ACC112 (cell line): ENCODE measurements around the gene TSPY10.
"Not testable (repeated sequence)": the region's sequence is repeated elsewhere in the genome, so short reads cannot be mapped to it uniquely, and the experiment has no call there.

Experiments used
- H2AFZ ChIP-seq: fragments of 200-600 bp; sonication (generic); one replicate; pipeline ENCODE4 v1.6.0; 2017; ENCODE audit warnings: antibody characterized with exemption, low read length; ENCODE audit not compliant: unreplicated experiment
- H3K27ac ChIP-seq: fragments of 200-600 bp; sonication (generic); 2 replicates; pipeline ENCODE4 v1.5.1; 2014; ENCODE audit warnings: low read depth, mild to moderate bottlenecking, antibody characterized with exemption, low read length, moderate library complexity
- H3K27me3 ChIP-seq: fragments of 200-600 bp; sonication (generic); 2 replicates; pipeline ENCODE4 v1.6.1; 2014; ENCODE audit warnings: mild to moderate bottlenecking, antibody characterized with exemption, low read length, moderate library complexity, mixed read lengths; ENCODE audit not compliant: insufficient read depth
- H3K36me3 ChIP-seq: fragments of 200-600 bp; sonication (generic); 2 replicates; pipeline ENCODE4 v1.6.1; 2016; ENCODE audit warnings: mild to moderate bottlenecking, antibody characterized with exemption, low read length, moderate library complexity, mixed read lengths; ENCODE audit not compliant: insufficient read depth
- H3K4me1 ChIP-seq: fragments of 200-600 bp; sonication (generic); one replicate; pipeline ENCODE4 v1.6.1; 2016; ENCODE audit warnings: low read length, mixed read lengths; ENCODE audit not compliant: insufficient read depth, unreplicated experiment, control insufficient read depth
- H3K4me3 ChIP-seq: fragments of 200-600 bp; sonication (generic); 2 replicates; pipeline ENCODE4 v1.5.1; 2014; ENCODE audit warnings: mild to moderate bottlenecking, low read depth, low read length
- H3K79me2 ChIP-seq: fragments of 200-600 bp; sonication (generic); one replicate; pipeline ENCODE4 v1.6.0; 2016; ENCODE audit warnings: low read length; ENCODE audit not compliant: control insufficient read depth, unreplicated experiment, insufficient read depth

Gene TSPY10

GRCh38 chrY:9527580-9527979 lies at the start of gene TSPY10:
TSPY10 (plus strand) TSS chrY:9527880; CDS start chrY:9527926, 46 bp downstream.
- not testable (repeated sequence) for H3K4me1 ChIP-seq, H3K79me2 ChIP-seq, H3K27ac ChIP-seq, H3K36me3 ChIP-seq, H3K27me3 ChIP-seq, H3K4me3 ChIP-seq, H2AFZ ChIP-seq

- H2AFZ ChIP-seq, H3K4me3 ChIP-seq, H3K79me2 ChIP-seq, H3K27ac ChIP-seq, H3K27me3 ChIP-seq, H3K4me1 ChIP-seq, H3K36me3 ChIP-seq: not testable (repeated sequence)
These were observed 40.7 kb upstream of the TSPY10 start, which contains the start of gene TSPY9 for GRCh38 chrY:9486967-9487366. TSPY9 (plus strand) TSS chrY:9487267; CDS start chrY:9487313, 46 bp downstream.

GRCh38 chrY:9504396-9504795 lies 23.3 kb upstream of the TSPY10 start:
- not testable (repeated sequence) for H3K27me3 ChIP-seq, H3K79me2 ChIP-seq, H3K4me3 ChIP-seq, H2AFZ ChIP-seq, H3K27ac ChIP-seq, H3K36me3 ChIP-seq, H3K4me1 ChIP-seq

- not testable (repeated sequence) for H3K27me3 ChIP-seq, H3K4me1 ChIP-seq, H3K4me3 ChIP-seq, H2AFZ ChIP-seq, H3K79me2 ChIP-seq, H3K27ac ChIP-seq, H3K36me3 ChIP-seq
These were observed 11.4 kb upstream of the TSPY10 start for GRCh38 chrY:9516287-9516686.
